NAMALWA (cell line): Measurements from ENCODE around the gene VEGFB.

Experiments
- DNase-seq: peaks from one replicate; pipeline ENCODE4 v3.0.0-alpha.2; 2015; ENCODE audit warnings: low spot score

The VEGFB gene

DNA sequence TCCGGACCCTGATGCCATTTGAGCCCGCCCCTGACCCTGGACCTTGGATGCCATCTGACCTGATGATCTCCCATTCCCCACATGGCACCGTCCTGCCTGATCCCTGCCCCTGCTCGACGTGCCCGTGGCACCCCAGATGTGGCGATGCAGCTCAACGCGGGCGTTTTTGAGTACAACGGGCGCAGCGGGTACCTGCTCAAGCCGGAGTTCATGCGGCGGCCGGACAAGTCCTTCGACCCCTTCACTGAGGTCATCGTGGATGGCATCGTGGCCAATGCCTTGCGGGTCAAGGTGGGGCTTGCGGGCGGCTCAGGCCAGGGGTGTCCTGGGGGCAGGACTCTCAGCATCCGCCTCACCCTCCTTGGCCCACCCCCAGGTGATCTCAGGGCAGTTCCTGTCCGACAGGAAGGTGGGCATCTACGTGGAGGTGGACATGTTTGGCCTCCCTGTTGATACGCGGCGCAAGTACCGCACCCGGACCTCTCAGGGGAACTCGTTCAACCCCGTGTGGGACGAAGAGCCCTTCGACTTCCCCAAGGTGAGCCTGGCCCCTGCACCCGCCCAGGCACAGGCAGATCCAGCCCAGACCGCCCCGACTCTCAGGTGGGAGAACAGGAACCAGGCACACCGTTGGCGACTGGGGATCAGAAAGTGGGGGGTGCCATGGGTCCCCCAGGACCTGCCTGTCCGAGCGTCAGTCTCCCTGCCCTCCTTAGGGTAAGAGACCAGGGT, 28.1 kb downstream of the VEGFB start:
- DNase-seq = no peak

DNA sequence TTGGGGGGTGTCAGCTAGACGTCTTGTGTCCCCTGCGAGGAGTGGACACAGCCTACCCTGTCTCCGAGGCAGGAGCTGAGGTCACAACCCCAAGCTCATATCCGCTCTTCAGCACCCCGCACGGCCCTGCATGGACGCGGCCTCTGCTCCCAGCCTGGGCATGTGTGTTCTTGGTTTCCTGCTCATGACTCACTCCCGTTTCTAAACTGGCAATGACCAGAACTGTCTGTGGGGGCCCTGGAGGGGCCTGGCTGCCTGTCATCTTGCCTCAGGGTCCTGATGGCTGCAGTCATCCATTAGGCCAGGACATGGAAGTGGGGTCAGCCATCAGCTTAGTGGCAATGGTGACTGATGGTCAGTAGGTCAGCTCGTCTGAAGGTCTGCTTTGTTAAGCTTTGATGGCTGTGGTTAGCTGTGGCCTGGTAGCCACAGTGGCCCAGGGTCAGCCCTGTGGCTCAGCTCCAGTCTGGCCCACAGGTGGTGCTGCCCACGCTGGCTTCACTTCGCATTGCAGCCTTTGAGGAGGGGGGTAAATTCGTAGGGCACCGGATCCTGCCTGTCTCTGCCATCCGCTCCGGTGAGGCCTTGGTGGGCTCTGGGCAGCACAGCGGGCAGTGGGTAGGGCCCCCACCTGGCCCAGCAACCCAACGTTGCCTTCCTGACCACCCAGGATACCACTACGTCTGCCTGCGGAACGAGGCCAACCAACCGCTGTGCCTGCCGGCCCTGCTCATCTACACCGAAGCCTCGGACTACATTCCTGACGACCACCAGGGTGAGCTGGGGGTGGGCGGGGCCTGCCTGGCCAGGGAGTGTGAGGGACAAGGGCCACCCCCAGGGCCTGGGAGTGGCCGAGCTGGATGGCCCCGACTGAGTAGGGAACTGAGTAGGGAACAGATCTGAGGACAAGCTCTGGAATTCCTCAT, 28.9 kb downstream of the VEGFB start:
- DNase-seq = no peak

DNA sequence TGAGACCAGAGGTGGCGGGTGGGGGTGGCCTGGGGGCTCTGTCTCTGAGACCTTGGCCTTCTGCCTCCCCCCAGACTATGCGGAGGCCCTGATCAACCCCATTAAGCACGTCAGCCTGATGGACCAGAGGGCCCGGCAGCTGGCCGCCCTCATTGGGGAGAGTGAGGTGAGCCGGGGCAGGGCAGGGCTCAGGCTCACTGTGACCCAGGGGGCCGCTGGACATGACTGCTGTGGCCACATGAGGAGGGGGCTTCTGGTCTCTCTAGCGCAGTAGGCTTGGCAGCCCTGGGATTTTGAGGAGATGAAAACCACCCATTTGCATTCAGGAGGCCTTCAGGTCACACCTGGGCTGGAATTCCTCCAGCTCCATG, 29.5 kb downstream of the VEGFB start:
- no peak for DNase-seq

DNA sequence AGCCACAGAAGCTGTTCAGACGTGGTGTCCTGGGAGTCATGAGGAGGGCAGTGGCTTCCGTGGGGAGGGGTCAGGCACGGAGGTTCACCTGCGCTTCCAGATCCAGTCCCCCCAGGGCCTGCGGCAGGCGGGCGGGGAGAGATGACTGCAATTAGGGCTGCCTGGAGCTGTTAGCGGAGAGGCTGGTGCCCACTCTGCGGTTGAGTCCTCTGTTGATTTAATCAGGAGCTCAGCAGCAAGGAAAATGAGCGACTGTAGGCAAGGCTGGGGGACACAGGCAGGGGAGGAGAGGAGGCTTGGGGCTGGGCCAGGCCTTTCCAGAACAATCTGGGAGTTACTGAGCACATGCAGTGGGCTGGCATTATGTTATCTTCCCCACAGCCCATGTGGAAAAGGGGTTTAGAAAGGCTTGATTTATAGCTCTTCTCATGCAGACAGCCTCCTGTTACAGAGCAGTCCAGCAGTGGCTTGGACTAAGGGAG, 30.0 kb downstream of the VEGFB start:
- DNase-seq = no peak

DNA sequence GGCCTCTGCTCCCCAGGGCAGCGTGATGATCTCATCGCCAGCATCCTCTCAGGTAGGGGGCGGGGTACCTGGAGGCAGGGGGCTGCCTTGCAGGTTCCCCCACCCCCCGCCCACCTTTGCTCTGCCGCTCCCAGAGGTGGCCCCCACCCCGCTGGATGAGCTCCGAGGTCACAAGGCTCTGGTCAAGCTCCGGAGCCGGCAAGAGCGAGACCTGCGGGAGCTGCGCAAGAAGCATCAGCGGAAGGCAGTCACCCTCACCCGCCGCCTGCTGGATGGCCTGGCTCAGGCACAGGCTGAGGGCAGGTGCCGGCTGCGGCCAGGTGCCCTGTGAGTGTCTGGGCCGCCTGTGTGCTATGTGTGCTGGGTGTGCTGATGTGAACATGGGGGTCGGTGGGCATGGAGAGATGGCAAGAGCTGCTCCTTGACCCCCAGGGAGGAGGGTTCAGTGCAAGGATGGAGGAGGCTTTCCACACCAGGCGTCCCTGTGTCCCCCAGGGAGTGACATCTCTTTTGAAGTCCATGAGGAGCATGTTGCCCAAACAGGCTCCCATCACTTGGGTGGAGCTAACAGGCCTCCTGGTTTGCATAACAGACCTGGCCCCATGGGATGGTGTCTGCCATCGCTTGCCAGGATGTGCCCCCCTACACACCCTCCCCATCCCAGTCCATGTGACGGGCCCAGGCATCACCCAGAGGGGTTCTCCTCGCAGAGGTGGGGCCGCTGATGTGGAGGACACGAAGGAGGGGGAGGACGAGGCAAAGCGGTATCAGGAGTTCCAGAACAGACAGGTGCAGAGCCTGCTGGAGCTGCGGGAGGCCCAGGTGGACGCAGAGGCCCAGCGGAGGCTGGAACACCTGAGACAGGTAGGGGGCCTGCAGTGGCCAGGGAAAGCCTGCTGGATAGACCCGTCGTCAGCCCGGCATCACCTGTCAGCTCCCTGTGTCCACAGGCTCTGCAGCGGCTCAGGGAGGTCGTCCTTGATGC, 31.1 kb downstream of the VEGFB start:
- DNase-seq = no peak

DNA sequence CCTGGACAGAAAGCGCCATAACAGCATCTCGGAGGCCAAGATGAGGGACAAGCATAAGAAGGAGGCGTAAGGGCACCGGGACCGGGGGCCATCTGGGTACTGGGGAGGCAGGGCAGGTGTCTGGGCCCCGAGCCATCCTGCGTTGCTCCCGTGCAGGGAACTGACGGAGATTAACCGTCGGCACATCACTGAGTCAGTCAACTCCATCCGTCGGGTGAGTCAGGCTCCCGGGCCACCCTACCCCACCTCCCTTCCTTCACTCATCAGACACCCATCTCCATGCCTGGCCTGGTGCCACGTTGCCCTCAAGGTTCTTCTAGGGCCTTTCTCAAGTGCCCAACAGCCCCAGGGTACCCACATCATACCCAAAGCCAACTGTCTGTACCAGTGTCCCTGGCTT, 32.0 kb downstream of the VEGFB start:
- DNase-seq = no peak

DNA sequence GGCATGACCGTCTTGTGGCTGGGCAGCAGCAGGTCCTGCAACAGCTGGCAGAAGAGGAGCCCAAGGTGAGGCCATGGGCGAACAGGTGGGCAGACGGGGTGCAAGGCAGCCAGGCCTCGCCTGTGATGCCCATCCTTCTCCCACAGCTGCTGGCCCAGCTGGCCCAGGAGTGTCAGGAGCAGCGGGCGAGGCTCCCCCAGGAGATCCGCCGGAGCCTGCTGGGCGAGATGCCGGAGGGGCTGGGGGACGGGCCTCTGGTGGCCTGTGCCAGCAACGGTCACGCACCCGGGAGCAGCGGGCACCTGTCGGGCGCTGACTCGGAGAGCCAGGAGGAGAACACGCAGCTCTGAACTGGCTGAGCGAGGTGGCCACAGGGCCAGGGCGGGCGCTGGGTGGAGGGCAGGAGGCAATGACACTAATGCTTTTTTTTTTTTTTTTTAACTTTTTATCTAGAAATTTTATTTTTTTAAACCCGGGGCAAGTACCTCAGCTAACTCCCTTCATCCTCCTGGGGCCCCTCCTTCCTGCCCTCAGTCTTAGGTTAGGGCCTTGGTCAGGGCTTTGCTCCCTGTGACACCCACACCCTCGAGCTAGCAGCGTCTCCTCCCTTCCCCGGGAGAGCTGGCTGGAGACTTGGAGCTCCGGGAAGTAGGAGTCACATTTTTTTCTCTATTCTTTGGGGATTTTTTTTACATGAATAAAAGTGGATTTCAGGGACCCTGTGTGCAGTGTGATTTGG, 33.0 kb downstream of the VEGFB start:
- DNase-seq = no peak

DNA sequence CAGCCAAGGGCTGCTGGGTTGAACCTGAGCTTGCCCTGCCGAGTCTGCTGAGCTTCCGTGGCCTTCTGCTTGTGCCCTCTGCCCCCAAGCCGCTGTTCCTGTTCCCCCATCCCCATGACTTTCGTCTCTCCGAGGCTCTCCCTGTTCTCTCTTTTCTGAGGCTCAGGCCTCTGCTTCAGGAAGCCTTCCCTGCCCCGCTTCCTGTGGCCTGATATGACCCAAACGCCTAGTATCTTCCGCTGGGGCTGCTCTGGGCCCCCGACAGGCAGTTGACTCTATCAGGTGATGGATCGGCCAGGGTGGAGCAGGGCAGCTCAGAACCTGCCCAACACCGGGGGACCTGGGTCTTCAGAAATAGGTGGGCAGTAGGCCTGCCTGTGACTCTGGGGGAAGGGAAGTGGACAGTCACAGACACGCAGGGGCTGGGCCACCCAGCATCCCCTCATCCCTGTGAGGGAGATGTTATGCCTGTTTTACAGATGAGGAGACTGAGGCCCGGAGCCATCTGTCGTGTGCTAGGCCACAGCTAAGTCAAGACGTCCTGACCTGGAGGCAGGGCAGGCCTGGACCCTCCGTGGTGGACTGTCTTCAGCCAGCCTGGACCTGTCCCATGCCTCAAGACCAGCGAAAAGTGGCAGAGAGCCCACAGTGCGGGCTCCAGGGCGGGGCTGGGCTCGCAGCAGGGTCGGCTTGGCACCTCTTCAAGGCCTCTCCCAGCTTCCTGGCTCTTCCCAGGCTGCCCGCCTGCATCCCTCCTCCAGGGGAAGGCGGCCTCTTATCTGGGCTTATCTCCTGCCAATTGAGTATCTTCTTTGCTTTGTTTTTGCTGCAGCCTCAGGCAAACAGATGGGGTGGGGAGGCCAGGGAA, 33.9 kb downstream of the VEGFB start:
- no peak for DNase-seq

DNA sequence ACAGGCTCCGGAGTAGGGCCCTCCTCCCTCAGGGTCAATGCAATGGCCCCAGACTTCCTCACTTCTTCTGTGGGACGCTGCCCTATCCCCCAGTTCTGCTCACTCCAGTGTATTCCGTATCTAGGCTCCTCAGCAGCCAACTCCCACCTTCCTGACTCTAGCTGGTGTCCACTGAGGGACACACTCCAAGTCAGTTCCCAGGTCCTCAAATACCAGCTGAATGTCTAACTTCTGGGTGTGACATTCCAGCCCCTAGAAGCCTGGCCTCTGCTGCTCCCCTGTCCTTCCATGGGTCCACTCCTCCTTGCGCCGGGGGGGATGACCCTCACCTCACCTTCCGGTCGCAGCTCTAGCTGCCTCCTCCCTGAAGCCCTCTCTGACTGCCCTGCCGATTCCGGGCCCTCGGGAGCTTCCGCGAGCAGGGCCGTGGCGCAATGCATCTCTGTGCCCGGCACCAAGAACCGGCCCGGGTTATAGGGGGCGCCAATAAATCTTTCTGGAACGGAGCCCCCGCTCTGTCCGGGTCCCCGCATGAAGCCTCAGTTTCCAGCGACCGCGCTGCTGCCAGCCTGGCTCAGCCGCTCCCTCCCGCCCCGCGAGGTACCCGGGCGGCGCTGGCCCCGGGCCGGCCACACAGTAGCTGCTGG, 34.6 kb downstream of the VEGFB start:
- peak; percentile 50 for DNase-seq

DNA sequence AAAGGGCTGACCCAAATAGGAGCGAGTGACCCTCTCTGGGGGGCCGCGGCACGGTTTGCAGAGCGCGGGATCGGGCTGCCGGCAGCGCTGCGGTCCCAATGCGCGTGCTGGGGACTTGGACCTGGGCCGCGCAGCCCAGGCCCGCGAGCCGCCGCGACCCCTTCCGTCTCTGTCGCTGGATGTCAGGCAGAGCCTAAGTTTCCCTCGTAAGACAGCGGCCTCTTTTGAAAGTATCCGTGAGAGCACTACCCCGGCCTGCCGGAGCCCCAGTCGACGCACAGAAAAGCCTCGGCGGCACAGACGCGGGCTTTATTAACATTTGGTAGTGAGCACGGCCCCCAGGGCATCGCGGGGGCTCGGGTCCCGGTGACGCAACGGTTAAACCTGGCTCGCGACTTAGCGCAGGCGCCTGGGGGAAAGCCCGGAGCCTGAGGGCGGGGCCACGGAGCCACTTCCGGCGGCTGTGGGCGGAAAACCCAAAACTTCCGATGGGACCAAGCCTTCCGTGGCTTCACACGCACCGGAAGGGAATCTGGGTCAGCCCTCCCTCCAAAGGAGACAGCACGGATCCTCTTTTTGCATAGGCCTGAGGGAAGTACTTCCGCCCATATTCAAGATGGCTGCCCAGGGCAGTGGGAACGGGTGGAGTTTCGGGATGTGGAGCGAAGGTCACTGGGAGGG, 35.3 kb downstream of the VEGFB start:
- peak; percentile 99 for DNase-seq

DNA sequence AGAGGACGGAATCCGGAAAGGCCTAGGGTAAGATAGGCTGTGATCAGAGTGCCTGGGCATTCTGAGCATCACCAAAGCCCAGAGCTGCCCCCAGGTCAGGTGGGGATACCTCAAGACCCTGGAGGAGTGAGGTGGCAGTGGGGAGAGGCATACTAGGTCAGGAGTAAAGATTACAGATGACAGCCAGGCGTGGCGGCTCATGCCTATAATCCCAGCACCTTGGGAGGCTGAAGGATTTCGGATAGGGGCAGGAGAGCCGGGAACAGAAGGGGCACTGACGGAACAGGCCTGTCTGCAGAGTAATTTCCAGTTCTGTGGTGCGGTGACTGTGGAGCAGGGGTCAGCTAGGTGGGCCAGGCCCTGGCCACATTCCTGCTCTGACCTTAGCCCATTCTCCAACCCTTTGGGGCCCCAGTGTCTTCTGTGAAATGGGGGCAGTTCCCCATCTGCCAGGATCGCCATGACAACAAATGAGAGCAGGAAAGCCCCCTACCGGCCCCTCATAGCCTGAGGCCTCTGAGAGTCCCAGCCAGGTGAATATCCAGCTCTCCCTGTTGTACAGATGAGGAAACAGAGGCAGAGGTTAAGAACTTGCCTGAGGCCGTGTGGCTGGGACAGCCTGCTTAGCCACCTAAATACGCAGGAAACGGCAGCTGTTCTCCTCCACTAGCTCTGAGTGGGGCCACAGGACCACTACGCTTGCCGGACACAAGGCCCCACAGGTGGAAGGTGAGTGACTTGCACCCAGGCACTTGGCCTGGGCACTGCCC, 40.8 kb downstream of the VEGFB start:
- no peak for DNase-seq

DNA sequence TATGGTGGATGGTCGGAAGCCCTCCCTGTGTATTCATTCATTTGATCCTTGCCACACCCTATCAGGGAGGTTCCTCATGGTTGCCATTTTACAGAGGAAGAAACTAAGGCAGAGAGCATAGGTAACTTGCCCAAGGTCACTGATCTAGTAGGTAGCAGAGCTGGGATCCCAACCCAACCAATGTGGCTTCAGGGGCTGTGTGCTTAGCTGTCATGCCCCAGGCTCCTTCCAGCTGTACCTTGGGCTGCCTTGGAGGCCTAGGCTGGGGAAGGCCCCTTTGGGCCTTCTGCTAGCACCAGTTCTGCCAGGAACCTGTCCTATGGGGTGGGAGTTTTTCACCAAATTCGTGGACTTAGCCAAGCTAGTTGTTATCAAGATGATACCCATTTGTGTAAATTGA, 41.5 kb downstream of the VEGFB start:
- DNase-seq = no peak

DNA sequence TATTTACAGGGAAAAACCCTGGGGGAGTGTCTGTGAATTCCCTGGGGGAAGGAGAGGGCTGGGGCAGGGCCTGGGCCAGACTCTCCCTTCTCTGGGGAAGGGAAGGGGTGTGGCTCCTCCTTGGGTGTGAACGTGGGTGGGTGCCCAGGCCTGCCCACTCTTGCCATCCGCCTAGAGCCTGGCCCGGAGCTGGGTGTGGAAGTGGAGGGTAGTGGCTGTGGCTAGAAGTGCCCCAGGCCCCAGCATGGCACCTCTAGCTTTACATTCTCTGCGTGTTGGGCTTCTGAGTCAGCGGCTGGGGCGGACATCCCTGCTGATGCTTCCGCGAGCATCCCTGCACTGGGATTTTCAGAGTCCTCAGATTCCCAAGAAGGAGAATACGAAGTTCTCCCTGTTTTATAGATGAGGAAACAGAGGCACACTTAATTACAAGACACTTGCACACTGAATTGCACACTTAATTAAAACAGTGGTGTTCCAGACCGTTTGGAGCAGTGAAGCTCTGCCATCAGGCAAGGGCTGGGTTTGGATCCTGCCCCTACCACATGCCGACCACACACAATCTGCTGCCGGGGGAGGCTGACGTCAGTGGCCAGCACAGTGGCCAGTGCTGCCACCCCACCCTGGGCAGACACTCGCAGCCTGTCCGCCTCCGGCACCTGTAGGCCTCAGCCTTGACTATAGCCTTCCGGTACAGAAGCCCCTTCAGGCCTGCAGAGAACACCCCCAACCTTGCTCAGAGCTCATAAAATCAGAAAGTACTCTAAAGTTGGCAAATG, 42.5 kb downstream of the VEGFB start:
- no peak for DNase-seq

DNA sequence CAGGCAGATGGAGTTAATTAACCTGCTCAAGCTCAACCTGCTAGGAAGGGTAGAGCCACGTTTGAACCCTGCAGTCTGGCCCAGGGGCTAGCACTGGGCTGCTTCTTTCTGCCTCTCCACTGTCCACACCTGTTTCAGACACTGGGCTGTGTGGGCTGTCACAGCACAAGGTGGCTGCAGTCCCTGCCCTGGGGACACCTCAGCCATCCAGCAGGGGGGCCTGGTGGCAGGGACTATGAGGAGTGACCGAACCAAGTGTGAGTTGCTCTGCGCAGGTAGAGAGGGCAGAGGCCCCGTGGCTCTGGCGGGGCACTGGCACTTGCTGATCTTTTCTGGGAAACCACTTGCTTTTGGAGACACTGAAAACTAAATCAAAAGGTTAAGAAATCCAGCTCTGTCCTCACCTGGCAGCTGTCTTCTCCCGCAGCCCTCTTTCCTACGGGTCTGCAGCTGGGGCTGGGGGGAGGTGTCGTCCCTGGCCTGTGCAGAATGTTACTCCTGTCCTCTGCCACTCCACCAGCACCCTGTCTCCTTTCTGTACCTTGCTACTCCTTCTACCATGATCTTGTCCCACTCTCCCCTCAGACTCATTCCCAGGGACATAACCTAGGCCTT, 44.3 kb downstream of the VEGFB start:
- DNase-seq = no peak

DNA sequence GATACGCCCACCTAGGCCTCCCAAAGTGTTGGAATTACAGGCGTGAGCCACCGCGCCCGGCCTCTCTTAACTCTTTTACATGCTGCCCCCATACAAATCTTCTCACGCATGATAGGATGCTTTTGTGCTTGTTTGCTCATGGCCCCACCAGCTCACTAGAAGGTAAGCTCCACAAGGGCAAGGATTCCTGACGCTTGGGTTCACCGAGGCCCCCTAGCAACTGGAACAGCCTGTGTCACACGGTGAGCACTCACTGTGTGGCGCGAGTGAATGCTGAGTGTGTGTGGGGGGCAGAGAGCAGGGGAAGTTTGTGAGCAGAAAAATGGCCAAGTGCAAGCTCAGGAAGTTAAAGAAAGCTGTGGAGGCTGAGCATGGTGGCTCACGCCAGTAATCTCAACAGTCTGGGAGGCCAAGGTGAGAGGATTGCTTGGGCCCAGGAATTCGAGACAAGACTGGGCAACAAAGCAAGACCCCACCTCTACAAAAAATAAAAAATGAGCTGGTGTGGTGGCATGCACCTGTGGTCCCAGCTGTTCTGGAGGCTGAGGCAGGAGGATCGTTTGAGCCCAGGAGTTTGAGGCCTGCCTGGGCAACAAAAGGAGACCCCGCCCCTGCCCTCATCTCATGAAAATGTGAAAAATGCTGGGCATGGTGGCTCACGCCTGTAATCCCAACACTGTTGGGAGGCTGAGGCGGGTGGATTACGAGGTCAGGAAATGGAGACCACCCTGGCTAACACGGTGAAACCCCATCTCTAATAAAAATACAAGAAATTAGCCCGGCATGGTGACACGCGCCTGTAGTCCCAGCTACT, 47.8 kb downstream of the VEGFB start:
- no peak for DNase-seq

DNA sequence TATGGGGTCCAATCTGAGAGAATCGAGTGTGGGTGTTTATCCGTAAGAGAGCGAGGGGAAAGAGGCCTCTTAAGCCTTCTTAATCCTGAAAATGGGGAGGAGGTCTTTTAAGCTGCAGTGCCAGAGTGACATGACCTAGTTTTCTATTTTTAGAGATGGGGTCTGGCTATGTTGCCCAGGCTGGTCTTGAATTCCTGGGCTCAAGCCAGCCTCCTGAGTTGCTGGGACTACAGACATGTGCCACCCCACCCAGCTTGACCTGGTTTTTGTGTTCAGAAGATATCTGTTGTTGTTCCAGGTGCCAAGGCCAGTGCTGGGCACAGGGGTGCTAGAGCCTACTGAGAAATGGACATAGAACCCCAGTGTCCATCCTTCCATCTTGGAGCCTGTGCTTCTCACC, 48.7 kb downstream of the VEGFB start:
- no peak for DNase-seq
